ENCODE measurements around the gene PPP4R2.

- TF ChIP-seq, protein P1, sequence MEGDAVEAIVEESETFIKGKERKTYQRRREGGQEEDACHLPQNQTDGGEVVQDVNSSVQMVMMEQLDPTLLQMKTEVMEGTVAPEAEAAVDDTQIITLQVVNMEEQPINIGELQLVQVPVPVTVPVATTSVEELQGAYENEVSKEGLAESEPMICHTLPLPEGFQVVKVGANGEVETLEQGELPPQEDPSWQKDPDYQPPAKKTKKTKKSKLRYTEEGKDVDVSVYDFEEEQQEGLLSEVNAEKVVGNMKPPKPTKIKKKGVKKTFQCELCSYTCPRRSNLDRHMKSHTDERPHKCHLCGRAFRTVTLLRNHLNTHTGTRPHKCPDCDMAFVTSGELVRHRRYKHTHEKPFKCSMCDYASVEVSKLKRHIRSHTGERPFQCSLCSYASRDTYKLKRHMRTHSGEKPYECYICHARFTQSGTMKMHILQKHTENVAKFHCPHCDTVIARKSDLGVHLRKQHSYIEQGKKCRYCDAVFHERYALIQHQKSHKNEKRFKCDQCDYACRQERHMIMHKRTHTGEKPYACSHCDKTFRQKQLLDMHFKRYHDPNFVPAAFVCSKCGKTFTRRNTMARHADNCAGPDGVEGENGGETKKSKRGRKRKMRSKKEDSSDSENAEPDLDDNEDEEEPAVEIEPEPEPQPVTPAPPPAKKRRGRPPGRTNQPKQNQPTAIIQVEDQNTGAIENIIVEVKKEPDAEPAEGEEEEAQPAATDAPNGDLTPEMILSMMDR (IDR thresholded peaks at IDR 0.05; ENCODE audit: insufficient read depth, low read length, poor library complexity, severe bottlenecking) = no peak
- no peak for TF ChIP-seq EZH2phosphoT487 (conservative IDR thresholded peaks at IDR 0.05; ENCODE audit: low read length)
Observed at GRCh38 chr3:73110530-73110929, 113.9 kb downstream of the PPP4R2 start.
